Caki2 (cell line): ENCODE results near the gene HNRNPM. TPM values are rescaled to one million over a fixed set of nuclear protein-coding genes. Genes with fewer than 3 reads are reported as not detected.
"Not testable (repeated sequence)": the region's sequence is repeated elsewhere in the genome, so short reads cannot be mapped to it uniquely, and the experiment has no call there.

Experiments used
- DNase-seq: peaks from one replicate; pipeline ENCODE4 v3.0.0-alpha.2; 2015; ENCODE audit warnings: low read depth
- in situ Hi-C: cut with HindIII; loops from 2 replicates; pipeline ENCODE4 v1.10.0; 2016; ENCODE audit warnings: low sequenced_read_pairs, low pct_unique_long_range_greater_than_20kb, mixed read lengths
- total RNA-seq: library from RNA; depleted of rRNA; stranded (reverse); fragments of >200 nt; shearing (Covaris generic); gene quantifications from 2 replicates; pipeline ENCODE4 v1.2.3, GENCODE V29; 2014; ENCODE audit warnings: low replicate concordance

Gene HNRNPM
- total RNA-seq, 1 experiment from 2014 or later: 55.7 TPM

DNA sequence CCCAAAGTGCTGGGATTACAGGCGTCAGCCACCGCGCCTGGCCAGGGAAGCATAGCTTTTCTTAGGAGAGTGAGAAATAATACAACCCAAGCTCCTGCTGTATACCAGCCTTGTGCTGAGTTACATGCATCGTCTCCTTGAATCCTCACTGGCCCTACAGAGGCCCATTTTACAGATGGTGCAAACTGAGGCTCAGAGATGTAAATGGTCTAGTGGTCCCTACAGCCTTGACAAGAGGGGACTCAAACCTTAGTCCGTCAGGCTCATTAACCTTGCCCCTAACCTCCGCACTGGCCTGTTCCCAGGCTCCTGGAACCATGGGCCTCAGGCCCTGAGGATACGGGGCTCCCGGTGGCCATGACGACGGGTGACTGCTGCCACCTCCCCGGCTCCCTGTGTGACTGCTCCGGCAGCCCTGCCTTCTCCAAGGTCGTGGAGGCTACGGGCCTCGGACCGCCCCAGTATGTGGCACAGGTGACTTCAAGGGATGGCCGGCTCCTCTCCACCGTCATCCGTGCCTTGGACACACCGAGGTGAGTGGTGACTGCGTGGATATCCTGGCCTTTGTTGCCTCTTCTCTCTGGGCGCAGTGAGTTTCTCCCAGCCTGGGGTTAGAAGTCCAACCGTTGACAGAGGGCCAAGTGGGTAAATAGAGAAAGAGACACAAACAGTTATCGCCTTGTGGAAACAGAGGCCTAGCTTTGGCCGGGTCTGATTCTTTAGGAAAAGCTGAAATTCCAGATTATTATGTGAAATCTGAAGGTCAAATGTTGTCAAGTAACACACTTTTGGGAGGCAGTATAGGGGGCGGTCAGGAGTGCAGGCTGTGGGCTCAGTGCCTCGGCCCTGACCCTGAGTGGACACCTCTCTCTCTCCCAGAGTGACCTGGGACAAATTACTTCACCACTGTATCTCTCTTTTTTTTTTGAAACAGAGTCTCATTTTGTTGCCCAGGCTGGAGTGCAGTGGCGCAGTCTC is 23.0 kb upstream of the HNRNPM start:
- in situ Hi-C loops: no loop called here
- DNase-seq: no peak

DNA sequence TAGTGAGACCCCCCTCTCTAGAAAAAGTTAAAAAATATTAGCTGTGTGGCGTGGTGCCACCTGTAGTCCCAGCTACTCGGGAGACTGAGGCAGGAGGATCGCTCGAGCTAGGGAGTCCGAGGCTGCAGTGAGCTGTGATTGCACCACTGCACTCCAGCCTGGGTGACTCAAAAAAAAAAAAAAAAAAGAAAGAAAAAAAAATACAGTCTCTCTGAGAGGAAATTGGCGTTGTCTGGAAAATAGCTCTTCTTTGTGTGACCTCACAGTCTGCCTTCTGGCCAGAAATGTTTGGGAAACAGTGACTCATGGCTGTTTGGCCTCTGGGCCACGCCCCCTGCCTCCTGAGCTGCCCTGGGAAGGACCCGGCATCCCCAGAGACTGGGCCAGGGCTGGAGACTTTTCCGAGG is 21.0 kb upstream of the HNRNPM start:
- DNase-seq: peak; percentile 91
- in situ Hi-C loops: no loop called here

DNA sequence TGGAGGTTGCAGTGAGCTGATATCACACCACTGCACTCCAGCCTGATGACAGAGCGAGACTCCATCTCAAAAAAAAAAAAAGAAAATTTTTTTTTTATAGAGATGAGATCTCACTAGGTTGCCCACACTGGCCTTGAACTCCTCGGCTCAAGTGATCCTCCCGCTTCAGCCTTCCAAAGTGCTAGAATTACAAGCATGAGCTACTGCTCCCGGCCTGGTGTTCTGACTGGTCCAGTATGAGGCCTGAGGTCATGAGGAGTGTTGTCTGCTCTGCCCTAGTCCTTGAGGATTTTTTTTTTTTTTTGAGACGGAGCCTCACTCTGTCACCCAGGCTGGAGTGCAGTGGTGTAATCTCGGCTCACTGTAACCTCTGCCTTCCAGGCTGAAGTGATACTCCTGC is 19.4 kb upstream of the HNRNPM start:
- DNase-seq, in situ Hi-C loops: not testable (repeated sequence)

DNA sequence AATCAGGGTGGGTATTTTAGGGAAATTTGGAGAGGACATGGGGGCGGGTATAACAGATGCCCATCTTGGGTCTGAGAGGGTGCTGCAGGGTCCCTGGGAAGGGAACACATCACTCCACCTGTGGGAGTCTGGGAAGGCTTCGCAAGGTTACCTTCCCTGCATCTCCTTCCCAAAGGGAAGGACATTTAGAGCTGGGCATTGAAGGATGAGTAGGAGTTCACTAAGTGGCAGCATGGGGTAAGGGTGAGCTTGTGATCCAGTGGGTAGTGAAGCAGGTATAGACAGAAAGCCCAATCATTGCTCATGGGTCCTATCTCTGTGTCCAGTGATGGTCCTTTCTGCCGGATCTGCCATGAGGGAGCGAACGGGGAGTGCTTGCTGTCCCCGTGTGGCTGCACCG is 18.5 kb upstream of the HNRNPM start:
- in situ Hi-C loops: no loop called here
- DNase-seq: no peak

DNA sequence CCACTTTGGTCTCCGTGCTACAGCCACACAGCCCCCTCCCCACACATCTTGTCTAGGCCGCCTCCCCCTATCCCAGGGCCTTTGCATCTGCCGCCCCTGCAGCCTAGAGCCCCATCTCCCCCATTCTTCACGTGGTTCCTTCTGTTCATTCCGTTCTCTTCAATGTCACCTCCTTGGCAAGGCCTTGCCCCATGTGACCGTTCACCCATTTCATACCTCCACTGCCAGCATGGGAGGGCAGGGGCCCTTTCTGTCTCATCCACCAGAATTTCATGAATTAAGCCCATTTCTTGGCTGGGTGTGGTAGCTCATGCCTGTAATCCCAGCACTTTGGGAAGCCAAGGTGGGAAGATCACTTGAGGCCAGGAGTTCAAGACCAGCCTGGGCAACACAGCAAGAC is 15.7 kb upstream of the HNRNPM start:
- in situ Hi-C loops: no loop called here
- DNase-seq: no peak

DNA sequence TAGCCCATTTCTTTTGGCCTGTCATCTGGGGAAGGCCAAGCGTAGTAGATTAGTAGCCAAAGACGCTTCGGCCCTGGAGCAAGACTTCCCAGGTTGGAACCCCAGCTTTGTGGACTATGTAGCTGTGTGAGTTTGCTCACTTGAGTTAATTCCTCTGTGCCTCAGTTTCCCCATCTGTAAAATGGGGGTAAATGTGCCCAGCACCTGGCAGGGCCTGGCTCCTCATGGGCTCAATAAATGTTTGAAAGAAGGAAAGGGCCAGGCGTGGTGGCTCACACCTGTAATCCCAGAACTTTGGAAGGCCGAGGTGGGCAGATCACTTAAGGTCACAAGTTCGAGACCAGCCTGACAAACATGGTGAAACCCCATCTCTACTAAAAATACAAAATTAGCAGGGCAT is 14.9 kb upstream of the HNRNPM start:
- in situ Hi-C loops: no loop called here
- DNase-seq: no peak

DNA sequence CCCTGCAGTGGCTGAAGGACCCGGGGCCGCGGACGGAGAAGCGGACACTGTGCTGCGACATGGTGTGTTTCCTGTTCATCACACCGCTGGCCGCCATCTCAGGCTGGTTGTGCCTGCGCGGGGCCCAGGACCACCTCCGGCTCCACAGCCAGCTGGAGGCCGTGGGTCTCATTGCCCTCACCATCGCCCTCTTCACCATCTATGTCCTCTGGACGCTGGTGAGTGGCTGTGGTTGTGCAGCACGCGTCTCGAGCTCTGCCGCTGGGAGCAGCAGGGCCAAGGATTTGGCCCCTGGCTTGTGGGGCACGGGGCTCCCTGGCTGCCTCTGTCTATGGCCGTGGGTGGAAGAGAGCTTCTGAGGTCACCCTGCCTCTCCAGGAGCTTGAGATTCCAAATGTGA is 14.1 kb upstream of the HNRNPM start:
- in situ Hi-C loops: no loop called here
- no peak for DNase-seq

DNA sequence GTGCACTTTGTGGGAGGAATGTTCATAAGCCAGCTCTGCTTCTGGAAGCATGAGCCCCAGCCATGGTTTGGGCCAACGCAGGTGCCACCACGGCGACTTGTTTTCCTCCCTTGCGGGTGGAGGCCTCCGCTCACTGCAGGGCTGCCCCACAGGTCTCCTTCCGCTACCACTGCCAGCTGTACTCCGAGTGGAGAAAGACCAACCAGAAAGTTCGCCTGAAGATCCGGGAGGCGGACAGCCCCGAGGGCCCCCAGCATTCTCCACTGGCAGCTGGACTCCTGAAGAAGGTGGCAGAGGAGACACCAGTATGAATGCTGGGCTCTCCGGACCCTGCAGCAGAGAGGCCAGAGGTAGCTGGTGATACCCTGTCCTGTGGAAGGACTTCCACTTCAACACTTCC is 6.5 kb upstream of the HNRNPM start:
- no peak for DNase-seq
- in situ Hi-C loops: no loop called here

DNA sequence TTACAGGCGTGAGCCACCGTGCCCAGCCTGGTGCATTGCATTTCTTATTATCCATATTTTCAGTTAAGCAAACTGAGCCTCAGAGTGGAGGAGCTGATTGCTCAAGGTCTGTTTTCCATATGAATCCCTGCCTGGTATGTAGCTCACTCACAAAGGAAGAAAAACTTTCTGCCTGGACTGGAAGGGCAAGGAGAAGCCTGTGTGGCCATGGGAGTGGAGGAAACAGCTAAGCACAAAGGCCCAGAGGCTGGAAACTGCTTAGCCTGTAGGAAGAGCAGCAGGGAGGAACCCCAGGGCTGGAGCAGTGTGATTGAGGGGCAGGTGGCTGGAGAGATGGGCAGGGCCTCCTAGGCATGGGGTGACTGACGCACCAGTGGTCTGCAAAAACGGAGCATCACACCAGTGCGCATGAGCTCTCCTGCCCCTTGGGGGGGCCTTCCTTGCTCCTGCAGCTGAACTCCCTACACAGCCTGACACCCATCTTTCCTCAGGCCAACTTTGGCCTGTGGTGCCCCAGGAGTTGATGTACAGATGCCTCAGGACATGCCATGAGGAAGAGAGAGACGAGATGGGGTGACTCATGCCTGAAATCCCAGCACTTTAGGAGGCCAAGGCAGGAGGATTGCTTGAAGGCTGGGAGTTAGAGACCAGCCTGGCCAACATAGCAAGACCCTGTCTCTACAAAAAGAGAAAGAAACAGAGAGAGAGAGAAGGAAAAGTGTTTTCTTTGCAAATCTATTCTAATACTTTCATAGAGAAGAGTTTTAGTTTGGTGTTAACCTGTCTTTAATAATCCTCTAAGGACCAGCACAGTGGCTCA is 2.8 kb upstream of the HNRNPM start:
- DNase-seq: no peak
- in situ Hi-C loops: no loop called here

DNA sequence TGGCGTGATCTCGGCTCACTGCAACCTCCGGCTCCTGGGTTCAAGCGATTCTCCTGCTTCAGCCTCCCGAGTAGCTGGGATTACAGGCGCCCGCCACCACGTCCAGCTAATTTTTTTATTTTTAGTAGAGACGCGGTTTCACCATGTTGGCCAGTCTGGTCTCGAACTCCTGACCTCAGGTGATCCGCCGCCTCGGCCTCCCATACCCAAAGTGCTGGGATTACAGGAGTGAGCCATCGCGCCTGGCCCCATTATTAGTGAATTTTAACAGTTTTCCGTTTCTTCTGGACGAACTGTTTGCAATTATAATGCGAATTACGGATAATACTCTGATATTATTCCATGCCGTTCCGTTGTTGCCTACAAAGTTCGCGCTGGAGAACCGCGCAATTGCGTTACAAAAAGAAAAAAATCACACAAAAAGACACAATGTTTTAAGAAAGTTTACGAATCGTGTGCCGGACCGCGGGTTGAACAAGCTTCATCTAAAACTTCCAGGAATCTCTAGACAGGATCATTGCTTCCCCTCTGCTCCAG is 567 bp upstream of the HNRNPM start:
- in situ Hi-C loops: not testable (repeated sequence)

DNA sequence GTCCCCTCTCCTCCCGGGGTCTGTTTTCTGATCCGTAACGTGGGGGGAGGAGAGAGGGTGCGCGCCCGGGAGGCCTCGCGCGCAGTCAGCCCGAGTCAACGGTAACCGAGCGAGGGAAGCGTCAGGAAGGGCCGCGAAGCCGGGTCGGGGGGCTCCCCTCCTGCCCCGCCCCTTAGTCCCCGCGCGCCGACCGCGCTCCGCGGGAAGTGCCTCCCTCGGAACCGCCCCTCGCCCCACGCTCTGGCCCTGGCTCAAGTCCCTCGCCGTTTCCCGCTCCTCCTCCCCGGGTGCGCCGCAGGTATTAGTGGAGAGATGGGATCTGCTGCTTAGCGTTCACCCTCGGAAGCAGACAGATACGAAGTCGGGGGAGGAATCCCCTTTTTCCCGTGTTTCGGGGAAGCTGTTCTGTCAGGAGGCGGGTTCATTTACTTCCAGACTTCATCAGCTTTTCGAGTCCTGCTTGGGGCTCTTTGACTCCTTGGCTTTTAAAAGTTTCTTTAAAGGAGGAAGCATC is 770 bp downstream of the HNRNPM start:
- in situ Hi-C loops: no loop called here
- DNase-seq: no peak

More for the DNA sequence above, 567 bp upstream of the HNRNPM start:
- DNase-seq: not testable (repeated sequence)

DNA sequence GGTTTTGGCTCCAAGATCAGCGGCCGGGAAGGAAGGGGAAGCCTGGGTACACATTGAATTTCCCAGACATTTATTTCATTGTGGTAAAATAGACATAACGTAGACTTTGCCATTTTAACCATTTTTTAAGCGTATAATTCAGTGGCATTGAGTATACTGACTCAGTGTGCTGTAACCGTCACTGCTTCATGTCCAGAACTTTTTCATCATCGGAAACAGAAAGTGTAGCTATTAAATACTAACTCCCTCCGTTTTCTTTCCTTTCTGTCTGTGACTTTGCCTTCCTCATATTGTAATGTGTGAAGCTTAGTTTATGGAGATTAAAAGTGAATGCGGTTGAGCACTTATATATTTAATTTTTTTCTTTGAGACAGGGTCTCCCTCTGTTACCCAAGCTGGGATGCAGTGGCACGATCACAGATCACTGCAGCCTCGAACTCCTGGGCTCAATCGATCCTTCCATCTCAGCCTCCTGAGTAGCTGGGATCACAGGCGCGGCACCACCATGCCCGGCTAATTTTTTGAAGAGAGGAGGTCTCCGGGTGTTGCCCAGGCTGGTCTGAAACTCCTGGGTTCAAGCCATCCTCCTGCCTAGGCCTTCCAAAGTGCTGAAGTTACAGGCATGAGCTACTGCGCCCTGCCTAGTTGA is 1.4 kb downstream of the HNRNPM start:
- DNase-seq: no peak
- in situ Hi-C loops: no loop called here

DNA sequence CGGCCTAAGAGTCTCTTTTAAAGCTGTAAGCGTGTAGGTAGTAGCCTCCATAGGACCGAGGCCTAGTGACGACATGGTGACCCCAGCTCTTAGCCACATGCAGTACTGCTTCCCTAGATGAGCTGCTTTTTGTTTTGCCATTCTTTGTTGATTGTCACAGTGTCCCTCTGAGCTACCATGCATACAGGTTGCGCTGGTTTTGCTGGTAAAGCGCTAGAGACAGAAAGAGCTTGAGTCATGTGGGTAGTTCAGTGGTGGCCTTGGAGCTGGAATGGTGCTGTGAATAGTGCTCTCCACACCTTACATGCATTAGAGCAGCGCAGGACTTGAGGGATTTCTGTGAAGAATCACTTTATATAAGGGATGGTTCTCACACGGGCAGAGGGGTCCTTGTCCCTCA is 5.1 kb downstream of the HNRNPM start:
- no peak for DNase-seq
- in situ Hi-C loops: no loop called here

DNA sequence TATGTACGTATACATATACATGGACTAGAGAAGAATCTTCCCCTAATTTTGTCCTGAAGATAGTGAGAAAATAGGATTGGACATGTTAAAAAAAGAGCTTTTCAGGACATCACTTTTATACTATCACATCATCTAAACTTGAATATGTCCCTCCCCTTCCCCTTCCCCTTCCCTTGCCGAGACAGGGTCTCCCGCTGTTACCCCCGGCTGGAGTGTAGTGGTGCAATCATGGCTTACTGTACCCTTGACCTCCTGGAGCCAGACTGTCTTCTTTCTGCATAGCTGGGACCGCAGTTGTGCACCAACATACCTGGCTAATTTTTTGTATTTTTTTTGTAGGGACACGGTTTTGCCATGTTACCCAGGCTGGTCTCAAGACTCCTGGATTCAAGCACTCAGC is 6.6 kb downstream of the HNRNPM start:
- in situ Hi-C loops: no loop called here
- no peak for DNase-seq

DNA sequence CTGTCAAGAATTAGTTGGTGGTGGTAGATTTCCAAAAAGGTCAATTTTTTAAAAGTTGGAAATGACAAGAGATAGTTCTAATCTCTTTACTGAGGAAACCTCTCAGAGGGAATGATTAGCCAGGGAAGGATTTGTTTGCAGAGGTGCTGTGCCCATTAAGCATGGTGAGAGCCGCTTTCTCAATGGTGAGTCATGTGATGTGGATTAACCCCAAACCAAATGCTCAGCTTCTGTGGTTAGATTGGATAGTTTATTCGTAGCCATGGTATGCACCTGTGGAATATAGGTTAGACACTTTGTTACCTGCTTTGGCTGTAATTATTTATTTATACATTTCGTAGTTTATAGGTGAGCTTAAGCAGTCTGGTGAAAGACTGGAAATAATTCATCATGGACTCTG is 7.1 kb downstream of the HNRNPM start:
- peak; percentile 39 for DNase-seq
- in situ Hi-C loops: no loop called here

DNA sequence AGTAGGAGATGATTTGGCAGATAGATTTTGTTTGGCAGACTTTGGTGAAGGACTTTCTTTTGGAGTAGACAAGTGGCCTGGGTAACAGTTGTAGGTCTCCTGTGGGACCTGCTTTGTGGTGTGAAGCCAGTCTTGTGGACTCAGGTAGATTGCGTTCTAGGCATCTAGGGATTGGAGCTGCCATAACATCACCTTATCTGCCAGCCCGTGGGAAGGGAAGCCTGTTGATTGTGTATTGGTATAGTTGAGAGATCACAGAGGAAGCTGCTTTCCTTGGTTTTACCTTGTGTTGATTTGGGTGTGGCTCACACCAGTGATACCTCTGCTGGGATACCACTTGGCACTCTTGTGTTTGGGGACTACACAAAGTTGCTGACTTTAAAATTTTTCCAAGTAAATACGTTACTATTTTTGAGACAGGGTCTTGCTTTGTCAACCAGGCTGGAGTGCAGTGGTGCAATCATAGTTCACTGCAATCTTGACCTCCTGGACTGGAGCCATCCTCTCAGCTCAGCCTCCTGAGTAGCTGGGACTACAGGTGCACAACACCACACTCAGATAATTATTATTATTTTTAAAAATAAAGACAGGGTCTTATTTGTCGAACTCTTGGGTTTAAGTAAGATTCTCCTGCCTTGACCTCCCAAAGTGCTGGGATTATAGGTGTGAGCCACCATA is 7.8 kb downstream of the HNRNPM start:
- no peak for DNase-seq

DNA sequence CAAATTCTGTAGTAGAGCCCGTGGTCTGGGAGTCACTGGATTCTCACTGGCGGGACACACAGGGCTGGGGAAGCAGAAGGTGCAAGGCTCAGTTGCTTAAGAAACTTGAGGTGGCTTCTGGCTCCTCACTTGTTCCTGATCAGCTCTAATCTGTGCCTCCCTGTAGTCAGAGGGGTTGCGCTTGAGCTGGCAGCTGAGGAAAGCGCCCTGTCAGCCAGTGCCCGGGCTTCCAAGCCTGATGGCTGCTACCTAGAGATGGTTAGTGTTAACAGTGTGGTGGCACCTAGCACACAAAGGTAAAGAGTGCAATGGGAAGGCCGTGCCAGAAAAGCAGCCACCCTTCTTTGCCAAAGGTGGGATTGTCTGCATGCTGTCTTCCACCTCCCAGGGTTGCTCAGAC is 8.8 kb downstream of the HNRNPM start:
- DNase-seq: no peak
- in situ Hi-C loops: no loop called here

More for the DNA sequence above, 7.8 kb downstream of the HNRNPM start:
- in situ Hi-C loops: no loop called here

DNA sequence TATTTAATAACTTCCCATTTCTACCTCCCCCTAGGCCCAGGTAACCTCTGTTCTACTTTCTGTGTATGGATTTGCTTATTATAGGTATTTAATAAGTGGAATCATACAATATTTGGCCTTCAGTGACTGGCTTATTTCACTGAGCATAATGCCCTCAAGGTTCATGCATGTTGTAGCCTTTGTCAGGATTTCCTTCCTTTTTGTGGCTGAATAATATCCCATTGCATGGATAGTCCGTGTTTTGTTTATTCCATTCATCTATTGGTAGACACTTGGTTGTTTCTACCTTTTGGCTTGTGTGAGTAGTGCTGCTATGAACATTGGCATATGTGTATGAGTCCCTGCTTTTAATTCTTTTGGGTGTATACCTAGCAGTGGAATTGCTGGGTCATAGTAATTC is 9.4 kb downstream of the HNRNPM start:
- in situ Hi-C loops: no loop called here

More for the DNA sequence above, 9.4 kb downstream of the HNRNPM start:
- DNase-seq: no peak
